Astrocyte of the cerebellum (primary cell): Measurements from ENCODE around the gene ADRA2C.

Experiments used
- DNase-seq: peaks from one replicate; pipeline ENCODE4 v3.0.0-alpha.2; 2011; ENCODE audit warnings: low read depth
- H3K4me3 ChIP-seq: 2 replicates; pipeline ENCODE4 v1.5.1; 2011; ENCODE audit warnings: mild to moderate bottlenecking, low read depth, low read length, moderate library complexity
- CTCF ChIP-seq: IDR thresholded peaks from 2 replicates; pipeline ENCODE4 v1.5.1; 2012; ENCODE audit warnings: low read length, low read depth, moderate library complexity, mild to moderate bottlenecking; ENCODE audit errors: missing control alignments
- in situ Hi-C: cut with HindIII; loops from 2 replicates; pipeline ENCODE4 v1.10.0; 2017; ENCODE audit warnings: low sequenced_read_pairs

ADRA2C gene

GRCh38 chr4:3762753-3763549 is 3.2 kb upstream of the ADRA2C start:
- in situ Hi-C loops, result no loop called here
- no peak for TF ChIP-seq CTCF
- no peak for DNase-seq
- H3K4me3 ChIP-seq, result no peak overlapping the region

- in situ Hi-C loops, result no loop called here
- peak overlapping the region; percentile 24 for H3K4me3 ChIP-seq
- no peak for DNase-seq
- TF ChIP-seq CTCF, result no peak
Observed at GRCh38 chr4:3765271-3766035, 732 bp upstream of the ADRA2C start.

- TF ChIP-seq CTCF, result no peak
- in situ Hi-C loops, result no loop called here
Observed at GRCh38 chr4:3766785-3767569, 792 bp downstream of the ADRA2C start.

GRCh38 chr4:3767570-3768288 is 1.5 kb downstream of the ADRA2C start:
- H3K4me3 ChIP-seq, result no peak overlapping the region
- DNase-seq, result no peak
- in situ Hi-C loops, result no loop called here
- TF ChIP-seq CTCF, result no peak

More at GRCh38 chr4:3766785-3767569, 792 bp downstream of the ADRA2C start:
- no peak overlapping the region for H3K4me3 ChIP-seq
- no peak for DNase-seq

- no peak overlapping the region for H3K4me3 ChIP-seq
- no peak for TF ChIP-seq CTCF
- in situ Hi-C loops, result no loop called here
- no peak for DNase-seq
Observed at GRCh38 chr4:3768842-3769641, 2.9 kb downstream of the ADRA2C start.
